ENCODE measurements around the gene CDC42EP5.
A peak's percentile ranks its signal among the peaks of the same experiment; 100 is the strongest.
"Not testable (repeated sequence)": the region's sequence is repeated elsewhere in the genome, so short reads cannot be mapped to it uniquely, and the experiment has no call there.

Gene CDC42EP5

DNA sequence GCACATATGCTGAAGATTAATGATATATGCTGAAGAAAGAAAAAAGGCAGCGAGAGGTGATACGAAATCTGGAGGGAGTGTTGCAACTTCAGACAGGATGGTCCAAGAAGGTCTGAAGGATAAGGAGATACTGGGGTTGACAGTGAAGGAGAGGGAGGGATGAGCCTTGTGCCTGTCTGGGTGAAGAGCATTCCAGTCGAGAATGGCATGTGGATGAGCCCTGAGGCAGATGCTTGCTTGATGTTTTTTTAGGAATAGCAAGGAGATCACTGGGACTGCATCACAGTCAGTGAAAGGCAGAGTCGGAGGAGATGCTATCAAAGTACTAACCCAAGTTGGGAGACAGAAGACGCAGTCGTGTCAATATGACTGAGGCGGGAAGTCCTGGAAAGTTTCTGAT is 16.2 kb upstream of the CDC42EP5 start:
- no peak for DNase-seq (ENCODE audit: low spot score)

DNA sequence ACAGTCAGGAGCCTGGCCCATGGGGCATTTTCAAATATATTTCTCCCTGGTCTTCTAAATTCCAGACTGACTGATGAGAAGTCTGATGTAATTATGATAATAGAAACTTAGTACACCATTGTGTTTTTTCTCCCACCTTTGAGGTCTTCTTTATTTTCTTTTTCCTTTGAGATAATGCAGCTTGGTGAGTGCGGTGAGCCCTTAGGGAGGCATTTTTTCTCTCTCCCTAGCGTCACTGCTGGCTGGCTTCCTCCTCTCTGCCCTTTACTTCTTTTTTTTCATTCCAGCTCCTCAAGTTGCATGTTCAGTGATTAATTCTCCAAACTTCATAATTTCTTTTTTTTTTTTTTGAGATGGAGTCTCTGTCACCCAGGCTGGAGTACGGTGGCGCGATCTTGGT is 12.8 kb upstream of the CDC42EP5 start:
- no peak for DNase-seq (ENCODE audit: low spot score)

DNA sequence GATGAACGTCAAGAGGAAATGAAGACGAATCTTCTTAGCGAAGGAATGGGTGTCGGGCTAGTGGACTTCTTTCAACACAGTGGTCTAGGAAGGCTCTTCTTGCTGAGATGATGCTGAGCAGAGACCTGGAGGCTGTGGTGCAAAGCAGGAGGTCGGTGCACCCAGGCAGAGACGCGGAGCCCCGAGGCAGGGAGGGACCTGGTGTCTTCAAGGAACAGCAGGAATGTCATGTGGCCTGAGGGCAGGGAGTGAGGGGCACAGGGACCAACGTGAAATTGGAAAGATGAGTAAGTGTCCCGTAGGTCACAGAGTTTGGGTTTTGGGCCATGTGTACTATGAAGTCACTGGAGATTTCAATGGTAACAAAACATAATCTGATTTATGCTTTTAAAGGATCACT is 11.4 kb upstream of the CDC42EP5 start:
- DNase-seq (ENCODE audit: low spot score): no peak

DNA sequence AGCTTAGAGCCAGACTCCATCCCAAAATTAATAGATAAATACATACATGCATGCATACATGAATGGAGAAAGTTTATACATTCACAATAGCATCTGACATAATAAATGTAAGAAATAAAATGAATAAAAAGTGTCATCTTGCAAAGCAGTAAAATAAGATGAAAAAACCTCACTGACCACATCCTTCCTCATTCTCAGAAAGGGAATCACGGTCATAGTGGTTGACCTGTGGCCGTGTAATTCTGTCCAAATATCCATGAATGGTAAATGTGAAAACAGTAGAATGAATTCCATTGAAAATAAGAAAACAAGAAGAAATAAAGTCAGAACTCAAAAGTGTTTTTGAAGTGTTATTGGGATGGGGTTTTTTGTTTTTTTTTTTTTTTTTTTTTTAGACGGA is 9.8 kb upstream of the CDC42EP5 start:
- DNase-seq (ENCODE audit: low spot score): no peak

DNA sequence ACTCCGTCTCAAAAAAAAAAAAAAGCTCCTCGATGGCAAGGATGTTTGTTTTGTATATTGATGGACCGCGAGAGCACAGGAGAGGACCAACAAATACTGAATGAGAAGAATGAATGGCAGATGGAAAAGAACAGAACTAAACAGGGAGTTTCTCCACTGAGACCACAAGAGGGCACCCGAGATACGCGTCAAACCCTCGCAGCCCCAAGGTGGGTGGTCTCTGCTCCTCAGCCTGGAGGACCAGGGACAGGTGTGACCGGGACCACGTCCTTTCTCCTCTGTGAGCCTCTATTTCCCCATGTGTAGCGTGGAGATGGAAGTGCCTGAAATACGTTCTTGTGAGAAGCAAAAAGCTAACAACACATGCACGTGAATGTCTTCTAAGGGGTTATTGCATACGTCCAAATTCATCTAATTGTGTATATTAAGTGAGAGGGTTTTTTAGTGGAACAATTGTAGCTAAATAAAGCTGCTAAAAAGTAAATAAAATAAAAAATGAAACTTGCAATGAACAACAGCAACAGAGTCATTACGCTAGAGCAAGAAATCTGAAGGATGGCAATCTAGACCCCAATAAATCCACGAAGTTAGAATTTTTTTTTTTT is 8.3 kb upstream of the CDC42EP5 start:
- DNase-seq (ENCODE audit: low spot score): peak; percentile 73

DNA sequence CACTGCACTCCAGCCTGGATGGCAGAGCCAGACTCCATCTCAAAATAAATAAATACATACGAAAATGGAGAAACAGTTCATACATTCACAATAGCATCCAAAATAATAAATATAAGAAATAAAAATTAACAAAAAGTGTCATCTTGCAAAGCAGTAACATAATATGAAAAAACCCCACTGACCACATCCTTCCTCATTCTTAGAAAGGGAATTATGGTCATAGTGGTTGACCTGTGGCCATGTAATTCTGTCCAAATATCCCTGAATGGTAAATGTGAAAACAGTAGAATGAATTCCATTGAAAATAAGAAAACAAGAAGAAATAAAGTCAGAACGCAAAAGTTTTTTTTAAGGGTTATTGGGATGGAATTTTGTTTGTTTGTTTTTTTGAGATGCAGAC is 7.0 kb upstream of the CDC42EP5 start:
- no peak for DNase-seq (ENCODE audit: low spot score)

DNA sequence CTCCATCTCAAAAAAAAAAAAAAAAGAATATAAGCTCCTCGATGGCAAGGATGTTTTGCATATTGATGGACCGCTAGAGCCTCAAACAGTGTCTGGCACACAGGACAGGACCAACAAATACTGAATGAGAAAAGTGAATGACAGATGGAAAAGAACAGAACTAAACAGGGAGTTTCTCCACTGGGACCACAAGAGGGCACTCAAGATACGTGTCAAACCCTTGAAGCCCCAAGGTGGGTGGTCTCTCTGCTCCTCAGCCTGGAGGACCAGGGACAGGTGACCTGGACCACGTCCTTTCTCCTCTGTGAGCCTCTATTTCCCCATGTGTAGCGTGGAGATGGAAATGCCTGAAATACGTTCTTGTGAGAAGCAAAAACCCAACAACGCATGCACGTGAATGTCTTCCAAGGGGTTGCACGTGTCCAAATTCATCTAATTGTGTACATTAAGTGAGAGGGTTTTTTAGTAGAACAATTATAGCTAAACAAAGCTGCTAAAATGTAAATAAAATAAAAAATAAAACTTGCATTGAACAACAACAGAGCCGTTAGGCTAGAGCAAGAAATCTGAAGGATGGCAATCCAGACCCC is 5.7 kb upstream of the CDC42EP5 start:
- DNase-seq (ENCODE audit: low spot score): peak; percentile 58

DNA sequence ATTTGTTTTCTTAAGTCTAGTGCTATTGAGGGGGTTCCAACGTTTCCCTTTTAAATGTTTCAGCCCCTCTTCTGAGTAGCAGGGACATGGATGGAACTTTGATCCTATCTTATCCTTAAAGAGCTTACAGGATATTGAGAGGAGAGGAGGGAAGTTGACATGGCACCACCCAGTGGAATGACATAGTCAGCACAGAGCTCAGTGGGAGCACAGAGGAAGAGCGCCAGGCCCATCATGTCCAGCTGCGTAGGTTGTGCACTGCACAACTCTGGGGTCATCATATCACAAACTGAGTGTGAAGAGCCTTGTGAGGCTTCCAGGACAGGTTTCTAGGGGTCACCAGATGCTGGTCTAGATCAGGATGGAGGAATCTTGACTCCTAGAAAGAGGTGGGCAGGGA is 4.6 kb upstream of the CDC42EP5 start:
- DNase-seq (ENCODE audit: low spot score): no peak

DNA sequence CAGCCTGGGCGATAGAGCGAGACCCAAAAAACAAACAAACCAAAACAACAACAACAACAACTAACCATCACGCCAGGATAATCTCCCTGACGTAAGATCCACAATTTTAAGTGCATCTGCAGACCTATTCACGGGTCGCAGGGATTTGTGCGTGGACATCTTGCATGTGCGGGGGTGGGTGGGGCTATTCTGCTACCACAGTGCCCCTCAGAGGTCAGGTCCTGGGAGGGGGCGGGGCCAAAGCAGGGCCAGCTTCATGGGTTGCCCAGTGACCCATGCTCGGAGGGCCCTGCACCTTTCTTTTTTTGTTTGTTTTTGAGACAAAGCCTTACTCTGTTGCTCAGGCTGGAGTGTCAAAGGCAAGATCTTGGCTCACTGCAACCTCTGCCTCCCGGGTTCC is 2.6 kb upstream of the CDC42EP5 start:
- no peak for DNase-seq (ENCODE audit: low spot score)

DNA sequence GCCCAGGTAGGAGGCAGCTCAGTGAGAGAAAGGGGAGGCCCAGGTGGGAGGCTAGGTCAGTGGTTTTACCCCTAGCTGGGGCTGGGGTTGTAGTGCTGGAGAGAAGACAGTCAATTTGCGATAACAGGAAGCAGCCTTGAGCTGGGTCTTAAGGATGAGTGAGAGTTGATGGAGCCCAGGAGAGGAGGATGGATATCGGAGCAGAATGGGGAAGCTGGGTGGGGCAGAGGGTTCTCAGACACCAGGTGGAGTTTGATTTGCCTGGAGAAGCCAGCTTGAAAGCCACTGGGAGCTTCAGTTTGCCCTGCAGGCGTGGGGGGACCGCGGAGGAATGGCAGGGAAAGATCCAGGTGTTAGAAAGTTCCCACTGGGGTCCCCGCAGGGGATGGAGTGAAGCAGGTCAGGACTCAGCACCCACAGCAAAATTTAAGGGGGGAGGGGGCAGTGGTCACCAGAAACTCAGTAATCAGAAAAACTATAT is 836 bp upstream of the CDC42EP5 start:
- no peak for DNase-seq (ENCODE audit: low spot score)

DNA sequence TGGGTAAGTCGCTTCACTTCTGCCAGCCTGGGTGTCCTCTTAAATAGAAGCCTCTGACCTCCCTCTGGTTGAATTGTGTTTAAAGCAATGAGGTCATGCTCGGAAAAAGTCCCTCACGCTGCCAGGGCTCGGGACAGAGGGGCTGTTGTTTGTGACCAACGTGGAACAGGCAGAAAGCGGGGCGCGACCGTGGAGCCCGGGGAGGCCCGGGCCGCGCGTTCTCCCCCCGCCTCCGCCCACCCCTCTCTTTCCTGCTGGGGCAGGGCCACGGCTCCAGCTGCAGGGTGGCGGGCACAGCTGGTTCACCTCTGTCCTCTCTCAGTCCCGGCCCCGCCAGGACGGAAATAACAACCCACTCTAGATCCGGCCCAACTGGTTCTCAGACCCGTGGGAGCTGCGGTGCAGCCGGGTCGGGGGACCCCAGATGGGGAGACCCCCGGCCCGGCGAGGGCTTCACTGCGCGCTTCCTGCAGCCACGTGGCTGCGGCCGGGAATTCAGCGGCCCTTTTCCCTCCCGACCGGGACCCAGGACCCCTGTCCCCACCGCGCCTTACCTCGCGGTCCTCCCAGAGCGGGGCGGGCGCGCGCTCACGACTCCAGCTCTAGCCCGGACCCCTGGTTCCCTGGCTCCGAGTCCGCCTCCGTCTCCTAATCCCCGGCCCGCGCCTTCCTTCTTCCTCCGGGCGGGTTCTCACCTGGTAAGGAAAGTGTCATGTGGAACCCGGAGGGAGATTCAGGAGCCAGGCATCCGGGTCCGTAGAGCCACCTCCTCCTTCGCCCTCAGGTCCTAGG is 1.9 kb downstream of the CDC42EP5 start:
- no peak for DNase-seq (ENCODE audit: low spot score)

DNA sequence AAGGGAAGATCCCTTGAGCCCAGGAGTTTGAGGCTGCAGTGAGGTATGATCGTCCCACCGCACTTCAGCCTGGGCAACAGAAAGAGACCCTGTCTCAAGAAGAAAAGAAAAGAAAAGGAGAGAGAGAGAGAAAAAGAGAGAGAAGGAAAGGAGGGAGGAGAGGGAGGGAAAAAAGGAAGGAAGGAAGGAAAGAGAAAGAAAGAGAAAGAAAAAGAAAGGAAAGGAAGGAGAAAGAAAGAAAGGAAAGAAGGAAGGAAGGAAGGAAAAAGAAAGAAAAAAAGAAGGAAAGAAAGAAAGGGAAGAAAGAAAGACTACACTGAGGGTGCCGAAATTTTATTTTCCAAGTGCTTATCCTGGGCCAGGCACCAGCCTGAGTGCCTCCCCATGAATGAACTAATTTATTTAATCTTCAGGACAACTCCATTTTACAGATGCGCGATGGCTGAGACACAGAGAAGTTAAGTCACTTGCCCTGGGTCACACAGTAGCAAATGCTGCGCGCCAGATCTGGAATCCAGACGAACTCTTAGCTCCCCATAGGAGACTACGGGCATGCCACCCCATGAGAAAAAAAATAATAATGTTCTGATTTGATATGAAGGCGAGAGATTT is 2.7 kb downstream of the CDC42EP5 start:
- DNase-seq (ENCODE audit: low spot score): no peak

DNA sequence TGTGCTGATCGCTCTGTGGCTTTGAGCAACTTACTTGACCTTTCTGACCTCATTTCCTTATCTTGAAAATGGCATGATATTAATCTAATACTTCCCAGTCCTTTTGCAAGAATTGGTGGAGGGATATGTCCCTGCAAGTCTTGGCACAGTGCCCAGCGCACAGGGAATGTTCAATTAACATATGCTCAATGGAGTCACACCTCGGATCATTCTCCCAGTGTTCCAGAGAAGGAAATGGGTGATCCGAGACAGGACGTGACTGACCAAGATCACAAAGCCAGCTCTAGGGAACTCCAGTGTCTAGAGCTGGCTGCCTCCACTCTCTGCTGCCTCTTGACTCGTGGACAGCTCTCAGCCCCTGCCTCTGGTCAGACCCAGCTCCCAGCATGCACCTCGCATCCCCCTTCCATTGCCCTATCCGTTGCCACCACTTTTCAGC is 3.6 kb downstream of the CDC42EP5 start:
- DNase-seq (ENCODE audit: low spot score): no peak

DNA sequence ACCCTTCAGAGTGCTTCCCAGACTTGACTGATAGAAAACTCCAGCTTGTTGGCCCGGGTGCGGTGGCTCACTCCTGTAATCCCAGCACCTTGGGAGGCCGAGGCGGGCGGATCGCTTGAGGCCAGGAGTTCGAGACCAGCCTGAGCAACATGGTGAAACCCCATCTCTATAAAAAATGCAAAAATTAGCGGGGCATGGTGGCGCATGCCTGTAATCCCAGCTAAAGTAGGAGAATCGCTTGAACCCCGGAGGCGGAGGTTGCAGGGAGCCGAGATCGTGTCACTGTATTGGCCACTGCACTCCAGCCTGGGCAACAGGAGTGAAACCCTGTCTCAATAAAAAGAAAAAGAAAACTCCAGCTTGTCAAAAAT is 7.0 kb downstream of the CDC42EP5 start:
- DNase-seq (ENCODE audit: low spot score): not testable (repeated sequence)

DNA sequence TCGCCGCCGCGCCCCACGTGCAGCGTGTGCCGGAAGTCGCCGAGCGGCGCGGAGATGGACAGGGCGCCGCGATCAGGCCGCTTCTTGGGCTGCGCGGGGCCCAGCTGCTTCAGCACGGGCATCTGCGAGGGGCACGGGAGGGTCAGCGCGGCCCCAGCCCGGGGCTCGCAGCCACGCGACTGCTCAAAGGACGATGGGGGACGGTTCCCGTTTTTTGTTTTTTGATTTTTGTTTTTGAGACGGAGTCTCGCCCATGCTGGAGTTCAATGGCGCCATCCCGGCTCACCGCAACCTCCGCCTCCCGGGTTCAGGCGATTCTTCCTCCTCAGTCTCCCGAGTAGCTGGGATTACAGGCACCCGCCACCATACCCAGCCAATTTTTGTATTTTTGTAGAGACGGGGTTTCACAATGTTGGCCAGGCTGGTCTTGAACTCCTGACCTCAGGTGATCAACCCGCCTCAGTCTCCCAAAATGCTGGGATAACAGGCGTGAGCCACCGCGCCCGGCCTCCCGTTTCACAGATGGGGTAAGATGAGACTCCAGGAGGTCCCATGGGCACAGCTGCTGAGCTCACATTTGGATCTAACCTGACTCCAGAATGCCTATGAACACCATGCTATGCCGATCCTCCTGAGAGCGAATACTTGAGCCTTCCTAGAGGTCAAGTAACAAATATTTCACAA is 7.5 kb downstream of the CDC42EP5 start:
- DNase-seq (ENCODE audit: low spot score): peak; percentile 45

DNA sequence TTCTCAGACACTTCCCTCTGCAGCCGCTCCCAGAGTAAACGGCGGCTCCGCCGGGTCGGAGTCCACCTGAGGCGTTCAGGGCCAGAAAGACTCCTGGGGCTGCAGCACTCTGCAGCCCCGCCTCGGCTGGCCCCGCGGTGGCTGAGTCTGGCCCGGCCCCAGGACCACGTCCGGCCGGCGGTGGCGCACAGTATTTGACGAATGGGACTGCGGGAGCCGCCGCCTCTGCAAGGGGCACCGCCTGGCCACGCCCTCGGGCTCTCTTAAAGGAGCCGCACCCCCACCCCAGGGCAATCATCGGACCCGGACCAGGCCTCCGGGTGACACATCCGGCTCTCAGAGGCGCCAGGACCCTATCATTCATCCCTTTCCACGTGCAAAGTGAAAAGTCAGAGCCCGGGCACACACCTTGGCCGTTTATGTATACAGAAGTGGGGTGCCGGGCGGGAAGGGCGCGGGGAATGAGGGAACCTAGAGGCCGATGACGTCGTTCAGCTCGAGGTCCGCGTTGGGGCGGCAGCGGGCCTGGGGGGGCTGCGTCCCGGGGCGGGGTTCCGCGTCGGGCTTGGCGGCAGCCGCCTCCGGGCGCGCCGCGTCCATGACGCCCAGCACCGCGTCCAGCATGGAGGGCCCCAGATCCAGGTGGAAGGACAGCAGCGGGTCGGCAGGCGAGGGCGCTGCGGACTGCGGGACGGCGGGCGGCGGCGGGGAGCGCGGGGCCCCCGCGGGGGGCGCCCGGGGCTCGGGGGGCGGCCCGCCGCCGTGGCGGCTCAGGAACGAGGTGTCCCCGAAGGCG is 8.3 kb downstream of the CDC42EP5 start:
- DNase-seq (ENCODE audit: low spot score): peak; percentile 93

DNA sequence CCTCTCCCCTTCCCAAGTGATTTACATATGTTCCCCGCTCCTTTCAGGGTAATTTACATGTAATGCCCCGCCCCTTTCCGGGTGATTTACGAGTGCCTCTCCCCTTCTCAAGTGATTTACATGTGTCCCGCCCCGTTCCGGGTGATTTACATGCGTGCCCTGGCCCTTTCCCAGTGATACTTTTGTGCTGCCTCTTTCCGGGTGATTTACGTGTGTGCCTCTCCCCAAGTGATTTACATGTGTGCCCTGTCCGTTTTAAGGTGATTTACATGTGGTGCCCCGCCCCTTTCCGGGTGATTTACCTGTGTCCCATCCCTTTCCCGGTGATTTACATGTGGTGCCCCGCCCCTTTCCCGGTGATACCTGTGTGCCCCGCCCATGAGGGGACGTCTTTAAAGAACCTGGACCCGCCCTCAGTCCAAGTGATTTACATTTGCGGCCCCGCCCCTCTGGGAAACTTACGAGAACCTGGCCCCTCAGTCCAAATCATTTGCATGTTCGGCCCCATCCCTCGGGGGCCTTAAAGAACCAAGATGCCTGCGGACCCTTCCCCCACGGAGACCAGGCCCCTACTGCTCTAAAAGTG is 9.0 kb downstream of the CDC42EP5 start:
- peak; percentile 64 for DNase-seq (ENCODE audit: low spot score)

DNA sequence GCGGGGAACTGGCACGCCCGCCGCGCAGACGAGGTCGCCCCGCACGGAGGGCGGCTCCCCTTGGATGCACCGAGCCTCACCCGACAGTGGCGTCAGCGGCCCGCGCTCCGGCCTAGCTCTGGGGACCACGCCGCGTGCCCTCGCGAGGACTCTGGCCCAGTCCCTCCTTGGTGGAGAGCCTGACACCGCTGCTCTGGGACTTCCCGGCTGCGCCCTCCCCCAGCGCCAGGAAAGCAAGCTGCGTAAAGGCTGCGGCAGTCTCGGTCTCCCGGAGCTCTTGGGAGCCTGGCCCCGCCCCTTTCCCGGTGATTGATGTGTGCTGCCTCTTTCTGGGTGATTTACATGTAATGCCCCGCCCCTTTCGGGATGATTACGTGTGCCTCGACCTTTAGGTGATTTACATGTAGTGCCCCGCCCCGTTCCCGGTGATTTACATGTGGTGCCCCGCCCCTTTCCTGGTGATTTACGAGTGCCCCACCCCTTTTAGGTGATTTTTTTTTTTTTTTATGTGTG is 9.5 kb downstream of the CDC42EP5 start, which contains the start of gene LENG9:
Gene LENG9 (minus strand): TSS at position 248 of the 513 bp plus-strand sequence. CDS start 252 bp downstream, outside the sequence.
- DNase-seq (ENCODE audit: low spot score): peak; percentile 78

DNA sequence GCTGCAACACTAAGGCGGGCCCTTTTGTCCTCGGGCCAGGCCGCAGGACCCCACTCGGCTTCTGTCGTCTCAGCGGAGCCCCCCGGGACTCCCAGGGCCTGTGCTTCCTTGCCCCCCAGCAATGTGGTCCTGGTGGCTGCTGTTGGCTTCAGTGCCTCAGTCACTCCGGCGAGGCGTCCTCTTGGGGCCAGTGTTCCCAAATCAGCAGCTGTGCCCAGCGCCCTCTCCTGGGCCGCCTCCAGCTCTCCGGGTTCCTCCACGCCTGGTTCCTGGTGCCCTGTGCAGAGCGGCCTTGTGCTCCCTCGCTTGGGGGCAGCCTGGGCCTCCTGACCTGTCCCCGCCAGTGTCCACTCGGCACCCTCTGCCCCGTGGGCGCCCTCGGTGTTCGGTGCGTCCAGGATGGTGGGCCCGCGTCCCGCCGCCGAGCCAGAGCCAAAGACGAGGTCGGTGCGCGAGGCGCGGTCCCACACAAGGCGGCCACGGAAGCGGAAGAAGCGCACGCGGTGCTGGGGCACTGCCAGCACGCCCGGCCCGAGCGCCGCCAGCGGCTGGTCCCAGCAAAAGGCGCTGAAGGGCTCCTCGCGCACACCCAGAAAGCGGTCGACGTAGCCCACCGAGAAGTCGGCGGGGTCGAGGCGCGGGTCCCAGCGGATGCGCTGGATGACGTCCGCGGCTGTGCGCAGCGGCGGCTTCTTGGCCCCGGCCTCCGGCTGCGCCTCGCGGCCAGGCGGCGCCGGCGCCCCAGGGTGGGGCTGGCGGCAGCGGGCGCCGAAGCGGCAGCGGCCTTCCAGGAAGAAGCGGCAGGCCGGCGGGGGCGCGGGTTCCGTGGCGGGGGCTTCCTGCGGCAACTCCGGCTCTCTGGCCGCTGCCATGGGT is 10.2 kb downstream of the CDC42EP5 start:
- DNase-seq (ENCODE audit: low spot score): peak; percentile 65
